ENCODE data around the gene FAAP20.

DNA sequence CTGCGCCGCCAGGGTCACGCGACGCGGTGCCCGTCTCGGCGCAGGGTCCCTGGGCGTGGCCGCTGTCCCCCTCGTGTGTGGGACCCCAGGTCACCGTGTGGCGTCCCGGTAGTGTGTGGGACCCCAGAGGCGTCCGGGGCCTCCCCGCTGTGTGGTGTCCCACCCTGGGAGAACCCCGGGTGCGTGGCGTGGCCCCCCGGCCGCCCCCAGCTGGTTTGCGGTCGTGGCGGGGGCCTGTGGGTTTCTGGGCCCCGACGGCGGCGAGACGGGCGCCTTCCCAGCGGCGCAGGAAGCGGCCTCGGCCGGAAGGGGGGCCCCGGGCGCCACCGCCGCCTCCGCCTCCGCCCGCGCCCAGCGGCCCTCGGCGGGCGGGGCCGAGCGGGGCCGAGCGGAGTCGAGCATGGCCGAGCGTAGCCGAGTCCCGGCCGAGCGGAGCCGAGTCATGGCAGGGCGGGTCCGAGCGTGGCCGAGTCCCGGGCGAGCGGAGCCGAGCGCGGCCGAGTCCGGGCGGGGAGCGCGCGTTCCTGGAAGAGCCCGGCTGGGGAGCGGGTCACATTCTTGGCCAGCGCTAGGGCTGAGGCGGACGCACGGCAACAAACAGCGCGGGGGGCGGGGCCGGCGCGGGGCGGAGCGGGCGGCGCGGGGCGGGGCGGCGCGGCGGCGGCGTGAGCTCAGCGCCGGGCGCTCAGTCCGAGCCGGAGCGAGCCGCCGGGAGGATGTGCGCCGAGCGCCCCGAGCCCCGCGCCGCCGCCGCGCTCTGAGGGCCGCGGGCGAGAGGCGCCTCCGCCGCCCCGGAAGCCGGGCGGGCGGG, 33.0 kb upstream of the FAAP20 start:
- TF ChIP-seq, protein P1, sequence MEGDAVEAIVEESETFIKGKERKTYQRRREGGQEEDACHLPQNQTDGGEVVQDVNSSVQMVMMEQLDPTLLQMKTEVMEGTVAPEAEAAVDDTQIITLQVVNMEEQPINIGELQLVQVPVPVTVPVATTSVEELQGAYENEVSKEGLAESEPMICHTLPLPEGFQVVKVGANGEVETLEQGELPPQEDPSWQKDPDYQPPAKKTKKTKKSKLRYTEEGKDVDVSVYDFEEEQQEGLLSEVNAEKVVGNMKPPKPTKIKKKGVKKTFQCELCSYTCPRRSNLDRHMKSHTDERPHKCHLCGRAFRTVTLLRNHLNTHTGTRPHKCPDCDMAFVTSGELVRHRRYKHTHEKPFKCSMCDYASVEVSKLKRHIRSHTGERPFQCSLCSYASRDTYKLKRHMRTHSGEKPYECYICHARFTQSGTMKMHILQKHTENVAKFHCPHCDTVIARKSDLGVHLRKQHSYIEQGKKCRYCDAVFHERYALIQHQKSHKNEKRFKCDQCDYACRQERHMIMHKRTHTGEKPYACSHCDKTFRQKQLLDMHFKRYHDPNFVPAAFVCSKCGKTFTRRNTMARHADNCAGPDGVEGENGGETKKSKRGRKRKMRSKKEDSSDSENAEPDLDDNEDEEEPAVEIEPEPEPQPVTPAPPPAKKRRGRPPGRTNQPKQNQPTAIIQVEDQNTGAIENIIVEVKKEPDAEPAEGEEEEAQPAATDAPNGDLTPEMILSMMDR (conservative IDR thresholded peaks at IDR 0.05; ENCODE audit: low read depth, low read length): no peak
- TF ChIP-seq EZH2 (IDR thresholded peaks at IDR 0.05; ENCODE audit: low read length, unreplicated experiment): no peak
- TF ChIP-seq EZH2phosphoT487 (IDR thresholded peaks at IDR 0.05; ENCODE audit: borderline replicate concordance, low read length): no peak

Measured in PC-3 (cell line).